K562 (cell line): ENCODE measurements around the gene PRKAA2. TPM values are rescaled to one million over a fixed set of nuclear protein-coding genes. Genes with fewer than 3 reads are reported as not detected.

Experiments
- polyA plus RNA-seq, 8 experiments: library from polyadenylated mRNA; depleted of rRNA in 4 of 8; stranded (reverse) in 5 of 8; unstranded in 3 of 8; fragments of >200 nt; fragmentation: Nextera tagmentation in 2 of 8; fragmentation: Illumina TruSeq in 1 of 8; extraction: Ambion mirVana in 2 of 8; extraction: Trizol in 1 of 8; gene quantifications; 2 replicates each; pipeline versions ENCODE4 v1.2.1 to v1.2.3, GENCODE V29; 2011 to 2014; ENCODE audit warnings: inconsistent platforms in 1 of 8, missing spikeins in 1 of 8
- small RNA-seq: library from RNA; depleted of rRNA; stranded (forward); fragments of <200 nt; gene quantifications from one replicate; pipeline ENCODE3, GENCODE V24; 2014
- total RNA-seq, 7 experiments: library from RNA; depleted of rRNA in 6 of 7; stranded (reverse); fragments of >200 nt in 6 of 7; fragmentation: Illumina TruSeq in 2 of 7; extraction: Trizol in 2 of 7; gene quantifications; 2 replicates each; pipeline versions ENCODE4 v1.2.1 to v1.2.3, GENCODE V29; 2011 to 2021; ENCODE audit warnings: low replicate concordance in 1 of 7

Gene PRKAA2
- total and polyA plus RNA-seq, 9 of the 15 experiments (the other 6 are each of a cell fraction or from before 2014, with no cell fraction given): 0.01 TPM; not detected in 8

Small RNAs within 50 kb of the gene (small RNA-seq; reads per million reads assigned to genes)
- not detected for gene AC099789.1

Other genes starting within 250 kb of the PRKAA2 start
- 0.54 TPM in 1 of 2 replicates, not detected in the other for gene PLPP3, start 65.8 kb upstream of the PRKAA2 start, total RNA-seq (2014; rRNA removed)
- gene PLPP3, start 65.8 kb upstream of the PRKAA2 start, total RNA-seq (2014; rRNA removed; fragmentation: Illumina TruSeq; extraction: Trizol): 0.10 and 0.15 TPM in 2 replicates
- gene PLPP3, start 65.8 kb upstream of the PRKAA2 start, total RNA-seq (2015; rRNA removed; fragmentation: Illumina TruSeq; extraction: Trizol): 0.29 and 0.30 TPM in 2 replicates
- 0.16 and 0.36 TPM in 2 replicates for gene PLPP3, start 65.8 kb upstream of the PRKAA2 start, total RNA-seq (2021)
- gene PLPP3, start 65.8 kb upstream of the PRKAA2 start, polyA plus RNA-seq (2011; rRNA removed): 0.36 TPM in 1 of 2 replicates, not detected in the other
- gene PLPP3, start 65.8 kb upstream of the PRKAA2 start, polyA plus RNA-seq (2014; fragmentation: Illumina TruSeq; extraction: Trizol): 0.07 and 0.11 TPM in 2 replicates
- under 1 TPM; 0.13 to 0.35 TPM for gene PLPP3, start 65.8 kb upstream of the PRKAA2 start, polyA plus RNA-seq (2014; fragmentation: Nextera tagmentation; extraction: Ambion mirVana)
- gene PLPP3, start 65.8 kb upstream of the PRKAA2 start, polyA plus RNA-seq (2014; rRNA removed): 0.08 and 0.20 TPM in 2 replicates
- not detected in 2 replicates for gene FYB2, start 174.1 kb downstream of the PRKAA2 start, total RNA-seq (2014; rRNA removed)
- gene FYB2, start 174.1 kb downstream of the PRKAA2 start, total RNA-seq (2014; rRNA removed; fragmentation: Illumina TruSeq; extraction: Trizol): not detected in 2 replicates
- gene FYB2, start 174.1 kb downstream of the PRKAA2 start, total RNA-seq (2015; rRNA removed; fragmentation: Illumina TruSeq; extraction: Trizol): not detected in 2 replicates
- not detected in 2 replicates for gene FYB2, start 174.1 kb downstream of the PRKAA2 start, total RNA-seq (2021)
- not detected in 2 replicates for gene FYB2, start 174.1 kb downstream of the PRKAA2 start, polyA plus RNA-seq (2011; rRNA removed)
- not detected in 2 replicates for gene FYB2, start 174.1 kb downstream of the PRKAA2 start, polyA plus RNA-seq (2014; fragmentation: Illumina TruSeq; extraction: Trizol)
- not detected for gene FYB2, start 174.1 kb downstream of the PRKAA2 start, polyA plus RNA-seq (2014; fragmentation: Nextera tagmentation; extraction: Ambion mirVana)
- not detected in 2 replicates for gene FYB2, start 174.1 kb downstream of the PRKAA2 start, polyA plus RNA-seq (2014; rRNA removed)
- not detected in 2 replicates for gene C8A, start 209.5 kb downstream of the PRKAA2 start, total RNA-seq (2014; rRNA removed)
- gene C8A, start 209.5 kb downstream of the PRKAA2 start, total RNA-seq (2014; rRNA removed; fragmentation: Illumina TruSeq; extraction: Trizol): not detected in 2 replicates
- not detected in 2 replicates for gene C8A, start 209.5 kb downstream of the PRKAA2 start, total RNA-seq (2015; rRNA removed; fragmentation: Illumina TruSeq; extraction: Trizol)
- 0.09 TPM in 1 of 2 replicates, not detected in the other for gene C8A, start 209.5 kb downstream of the PRKAA2 start, total RNA-seq (2021)
- not detected in 2 replicates for gene C8A, start 209.5 kb downstream of the PRKAA2 start, polyA plus RNA-seq (2011; rRNA removed)
- gene C8A, start 209.5 kb downstream of the PRKAA2 start, polyA plus RNA-seq (2014; fragmentation: Illumina TruSeq; extraction: Trizol): not detected in 2 replicates
- not detected for gene C8A, start 209.5 kb downstream of the PRKAA2 start, polyA plus RNA-seq (2014; fragmentation: Nextera tagmentation; extraction: Ambion mirVana)
- not detected in 2 replicates for gene C8A, start 209.5 kb downstream of the PRKAA2 start, polyA plus RNA-seq (2014; rRNA removed)